ENCODE results near the gene DUS1L. TPM values are rescaled to one million over a fixed set of nuclear protein-coding genes. Genes with fewer than 3 reads are reported as not detected.

Gene DUS1L
- 100 to 1,000 TPM in 2 of 5 donors, 10 to 100 TPM in 3; 63.2 to 286 (median 94.6) TPM for total RNA-seq
- 100 to 1,000 TPM; 126 to 189 (median 174) TPM for polyA plus RNA-seq
- long read RNA-seq, donor 1, partial matches to known transcripts, result 0 of 5 reads
- long read RNA-seq, donor 1, other reads (novel, unspliced or antisense), result 0 of 5 reads
- long read RNA-seq, donor 2, partial matches to known transcripts, result 0 of 5 reads
- long read RNA-seq, donor 2, other reads (novel, unspliced or antisense), result 0 of 5 reads
- long read RNA-seq, donor 3, partial matches to known transcripts, result 5 of 9 reads
- long read RNA-seq, donor 3, other reads (novel, unspliced or antisense), result 0 of 9 reads
- long read RNA-seq, donor 4, result 0 reads
- long read RNA-seq, donor 5, transcript DUS1L-201 (14 exons, 2,068 nt), result major isoform, 8 of 14 reads
- long read RNA-seq, donor 5, partial matches to known transcripts, result 5 of 14 reads
- long read RNA-seq, donor 5, other reads (novel, unspliced or antisense), result 0 of 14 reads
- long read RNA-seq, donor 6, transcript DUS1L-201 (14 exons, 2,068 nt), result major isoform, 14 of 41 reads
- long read RNA-seq, donor 6, partial matches to known transcripts, result 10 of 41 reads
- long read RNA-seq, donor 6, other reads (novel, unspliced or antisense), result 15 of 41 reads
- long read RNA-seq, donor 7, partial matches to known transcripts, result 0 of 6 reads
- long read RNA-seq, donor 7, other reads (novel, unspliced or antisense), result 0 of 6 reads
- long read RNA-seq, donor 8, partial matches to known transcripts, result 6 of 10 reads
- long read RNA-seq, donor 8, other reads (novel, unspliced or antisense), result 0 of 10 reads
- long read RNA-seq, donor 9, partial matches to known transcripts, result 12 of 13 reads
- long read RNA-seq, donor 9, other reads (novel, unspliced or antisense), result 0 of 13 reads
- long read RNA-seq, donor 10, partial matches to known transcripts, result 0 of 4 reads
- long read RNA-seq, donor 10, other reads (novel, unspliced or antisense), result 0 of 4 reads

DNA sequence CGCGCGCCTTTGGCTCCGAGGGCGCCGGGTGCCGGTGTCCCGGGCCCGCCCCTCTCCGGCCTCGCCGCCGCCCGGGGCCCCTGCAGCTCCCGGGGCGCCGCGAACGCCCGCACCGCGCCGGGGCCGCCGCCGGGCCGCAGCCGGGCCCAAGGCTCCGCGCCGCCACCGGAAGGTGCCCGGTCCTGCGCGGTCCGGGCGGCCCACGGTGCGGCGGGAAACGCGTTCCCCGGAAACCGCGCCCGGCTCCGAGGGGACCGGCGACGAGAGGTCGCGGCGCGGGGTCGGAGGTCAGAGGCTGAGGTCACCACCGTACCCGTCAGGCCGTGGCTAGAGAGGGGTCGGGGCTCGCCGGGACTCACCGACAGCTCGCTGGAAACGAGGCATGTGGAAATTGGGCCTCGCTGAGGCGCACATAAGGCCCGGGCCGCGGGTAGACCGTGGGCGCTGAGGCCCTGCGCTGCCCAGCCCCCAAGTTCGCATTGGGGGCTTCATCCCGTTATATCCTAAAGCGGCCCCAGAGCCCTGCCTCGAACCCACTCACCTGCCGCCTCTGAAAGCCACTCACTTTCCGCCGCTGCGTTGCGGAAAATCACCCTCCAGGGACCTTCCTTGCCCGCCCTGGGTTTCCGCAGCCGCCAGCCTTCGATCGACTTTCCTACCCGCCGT is at the start of gene DUS1L:
Gene DUS1L, minus strand, starts transcription at position 167 of the 666 bp plus-strand sequence. CDS start 745 bp downstream, outside the sequence.
- Histone ChIP-seq H3K9me3 (no peaks in the 10 kb centered on the region), H3K36me3 (peaks cover 22 to 36% (median 35%) of the 10 kb centered on the region in 4 donors), H3K4me3 (peak within 1 kb of the TSS; percentile 79 to 98 (median 96)), H3K4me1 (peaks cover 25 to 36% (median 34%) of the 10 kb centered on the region in 4 donors), H3K27ac (peak within 1 kb of the TSS; percentile 78 to 89 (median 87)), H3K27me3 (no peaks in the 10 kb centered on the region)
- intact Hi-C loops (cut with DNase I; ENCODE audit: low total_unique reads), result no loop called here
- WGBS, 5 donors, result 10 to 18% (median 14%) methylated on average over 45 to 88 of the region's 88 CpGs
- TF ChIP-seq POLR2A (IDR thresholded peaks at IDR 0.05) (no peak), POLR2AphosphoS5 (IDR thresholded peaks at IDR 0.05) (peak in 2 of 3 donors; percentile 78 to 87), CTCF (IDR thresholded peaks at IDR 0.05) (no peak), EP300 (IDR thresholded peaks at IDR 0.05) (peak; percentile 9)
- DNase-seq, result peak; percentile 71 to 81

DNA sequence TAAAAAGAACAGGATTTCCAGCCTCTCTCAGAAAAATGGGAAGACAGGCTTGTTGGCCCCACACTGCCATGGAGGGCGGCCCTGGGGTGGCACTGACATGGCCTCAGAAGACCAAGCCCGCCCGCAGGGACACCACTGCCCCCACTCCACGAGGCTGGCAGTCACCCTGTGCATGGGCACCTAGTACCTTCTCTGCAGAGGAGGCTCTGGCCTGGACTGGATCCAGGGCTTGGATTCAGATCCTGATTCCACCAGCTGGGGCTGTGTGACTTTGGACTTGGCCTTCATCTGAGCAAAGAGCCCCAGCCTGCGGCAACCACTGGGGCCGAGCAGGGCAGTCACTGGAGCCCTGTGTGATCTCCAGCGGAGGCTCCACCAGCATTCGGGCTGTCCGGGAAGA is 49.3 kb upstream of the DUS1L start:
- Histone ChIP-seq H3K36me3 (peaks cover 2 to 37% (median 26%) of the 10 kb centered on the region in 4 donors), H3K27ac (peak overlapping the region in 1 of 5 donors; percentile 5), H3K4me1 (peaks cover 7 to 25% (median 13%) of the 10 kb centered on the region in 4 donors), H3K4me3 (no peak overlapping the region), H3K9me3 (no peaks in the 10 kb centered on the region), H3K27me3 (no peaks in the 10 kb centered on the region)
- WGBS, 5 donors, result 82 to 95% (median 91%) methylated on average over 8 to 9 of the region's 9 CpGs
- intact Hi-C loops (cut with DNase I; ENCODE audit: low total_unique reads), result no loop called here
- TF ChIP-seq CTCF (IDR thresholded peaks at IDR 0.05) (no peak), EP300 (IDR thresholded peaks at IDR 0.05) (no peak), POLR2A (IDR thresholded peaks at IDR 0.05) (no peak), POLR2AphosphoS5 (IDR thresholded peaks at IDR 0.05) (no peak)
- DNase-seq, result no peak

DNA sequence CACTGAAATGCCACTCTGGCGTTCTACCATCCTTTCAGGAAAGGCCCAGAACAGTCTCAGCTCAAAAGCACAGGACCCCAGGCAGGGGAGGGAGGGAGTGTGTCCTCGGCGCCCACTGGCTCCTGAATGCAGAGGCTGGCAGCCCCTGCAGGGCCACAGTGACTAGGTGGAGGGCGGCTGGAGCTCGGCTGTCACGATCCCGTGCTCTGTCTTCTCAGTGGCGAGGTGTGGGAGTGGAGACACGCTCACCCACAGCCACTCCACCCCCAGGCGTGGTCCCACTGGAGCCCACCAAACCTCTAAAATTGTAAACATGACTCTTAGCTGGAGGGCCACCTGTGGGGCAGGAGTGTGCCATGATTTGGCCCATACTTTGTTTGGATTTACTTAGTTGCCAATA is 48.8 kb upstream of the DUS1L start:
- intact Hi-C loops (cut with DNase I; ENCODE audit: low total_unique reads), result no loop called here
- Histone ChIP-seq H3K9me3 (no peaks in the 10 kb centered on the region), H3K4me1 (peaks cover 3 to 23% (median 9%) of the 10 kb centered on the region in 4 donors), H3K4me3 (no peak overlapping the region), H3K36me3 (peaks cover 2 to 37% (median 26%) of the 10 kb centered on the region in 4 donors), H3K27me3 (no peaks in the 10 kb centered on the region), H3K27ac (peak overlapping the region in 1 of 5 donors; percentile 5)
- 90 to 97% (median 94%) methylated on average over 10 of the region's 10 CpGs for WGBS, 5 donors
- TF ChIP-seq CTCF (IDR thresholded peaks at IDR 0.05) (no peak), POLR2A (IDR thresholded peaks at IDR 0.05) (no peak), POLR2AphosphoS5 (IDR thresholded peaks at IDR 0.05) (no peak), EP300 (IDR thresholded peaks at IDR 0.05) (no peak)
- DNase-seq, result no peak

Measured in stomach (tissue), 19 donors.